Measurements from ENCODE around the gene TMEM91. TPM values are rescaled to one million over a fixed set of nuclear protein-coding genes. Genes with fewer than 3 reads are reported as not detected.

TMEM91 gene
- total and polyA plus RNA-seq, 9 of the 15 experiments (the other 6 are each of a cell fraction or from before 2014, with no cell fraction given): 1.2 to 5.2 (median 2.7) TPM

GRCh38 chr19:41366089-41366488 lies 10.2 kb upstream of the TMEM91 start:
- no TSS peak for BruUV-seq (replicated peaks)

More at GRCh38 chr19:41366089-41366488, 10.2 kb upstream of the TMEM91 start:
- ATAC-seq (no peak), FAIRE-seq (no peak), DNase-seq (ENCODE audit: extremely low read depth in 1 of 4, low spot score in 3 of 4) (peak in 2 of 4 experiments; percentile 42 to 60)
- WGBS (ENCODE audit: insufficient coverage, low coverage, missing lambda C conversion rate): 70% methylated on average over 1 of the region's 1 CpG
- H2AFZ ChIP-seq (ENCODE audit: low read depth, low read length): no peak overlapping the region
- no peaks in the 10 kb centered on the region for H3K9me1 ChIP-seq (ENCODE audit: control insufficient read depth, insufficient read depth, low read length)
- H3K4me3 ChIP-seq: no peak overlapping the region
- peaks cover 45% of the 10 kb centered on the region for H3K79me2 ChIP-seq (ENCODE audit: control insufficient read depth, insufficient read depth, low read length)
- intact Hi-C loops (cut with micrococcal nuclease): loop anchor here (2.0 to 10.0 kb wide), 2 partner anchors 31 to 69 kb away; partner anchors contain the start of genes BCKDHA, DMAC2 and EXOSC5
- H3K27me3 ChIP-seq (ENCODE audit: control insufficient read depth in 2 of 2, insufficient read depth in 2 of 2, low read length in 2 of 2): no peaks in the 10 kb centered on the region
- ChIA-PET POLR2A (no interaction called here), CTCF (ENCODE audit: low intra/inter-chr PET ratio) (no interaction called here)
- H3K36me3 ChIP-seq (ENCODE audit: control insufficient read depth, insufficient read depth, low read length): peaks cover 1% of the 10 kb centered on the region; the same call in 2 of the 3 replicates
- peak overlapping the region in 1 of 2 experiments; percentile 70; a peak in 1 of 4 replicates for H3K9ac ChIP-seq (ENCODE audit: insufficient read depth in 1 of 2, low read depth in 2 of 2, low read length in 2 of 2)
- H4K20me1 ChIP-seq (replicated peaks; ENCODE audit: control insufficient read depth, insufficient read depth, low read length): no peaks in the 10 kb centered on the region
- TF ChIP-seq NR0B1 (IDR thresholded peaks at IDR 0.05; ENCODE audit: partially characterized antibody) (no peak), CBFB (CRISPR knock-in tag; IDR thresholded peaks at IDR 0.05) (no peak), CXXC5 (CRISPR knock-in tag; IDR thresholded peaks at IDR 0.05) (no peak), CTCF (IDR thresholded peaks at IDR 0.05 in 2 of 3, conservative IDR thresholded peaks at IDR 0.05 in 1 of 3; ENCODE audit: insufficient read depth in 2 of 3, low read depth in 1 of 3, low read length in 3 of 3) (peak; percentile 43 to 50 (median 47); a peak in 5 of 6 replicates), SNIP1 (IDR thresholded peaks at IDR 0.05; ENCODE audit: low read depth) (no peak), HLTF (IDR thresholded peaks at IDR 0.05) (no peak), NR4A1 (CRISPR knock-in tag; IDR thresholded peaks at IDR 0.05) (no peak), NR4A1 (tag; IDR thresholded peaks at IDR 0.05) (no peak), YY1 (IDR thresholded peaks at IDR 0.05; ENCODE audit: borderline replicate concordance in 1 of 3, control insufficient read depth in 1 of 3, extremely low read depth in 1 of 3, insufficient read depth in 3 of 3, insufficient read length in 1 of 3, insufficient replicate concordance in 2 of 3, low read depth in 1 of 3, low read length in 2 of 3) (peak in 1 of 3 experiments; percentile 73), CBFA2T3 (IDR thresholded peaks at IDR 0.05) (no peak), MBD2 (IDR thresholded peaks at IDR 0.05; ENCODE audit: borderline replicate concordance, low read depth) (no peak), SFPQ (IDR thresholded peaks at IDR 0.05; ENCODE audit: low read depth, low read length) (no peak), ZNF224 (CRISPR knock-in tag; IDR thresholded peaks at IDR 0.05) (no peak), ZNF431 (CRISPR knock-in tag; IDR thresholded peaks at IDR 0.05) (no peak), SRSF3 (IDR thresholded peaks at IDR 0.05; ENCODE audit: insufficient read depth, low read length) (no peak), HMG20A (CRISPR knock-in tag; conservative IDR thresholded peaks at IDR 0.05) (no peak), WHSC1 (IDR thresholded peaks at IDR 0.05; ENCODE audit: low read length) (no peak), EGR1 (conservative IDR thresholded peaks at IDR 0.05) (0 out of 2 replicates have a peak, but pooled peaks have one; percentile 9)
- peak overlapping the region; percentile 18 for H3K4me2 ChIP-seq (ENCODE audit: insufficient read depth, low read length)
- H3K9me3 ChIP-seq (replicated peaks; ENCODE audit: control insufficient read depth, insufficient read depth, low read depth, low read length): no peaks in the 10 kb centered on the region
- in situ Hi-C loops (cut with MboI): no loop called here
- peak overlapping the region; percentile 55; the same call in 2 of the 3 replicates for H3K27ac ChIP-seq (ENCODE audit: extremely low read depth, low read depth, low read length)
- peaks cover 30 to 50% of the 10 kb centered on the region in 2 experiments for H3K4me1 ChIP-seq (replicated peaks in 1 of 2; ENCODE audit: control insufficient read depth in 2 of 2, insufficient read depth in 2 of 2, low read length in 2 of 2)

All from K562 (cell line).